CD8-positive, alpha-beta memory T cell (primary cell): ENCODE results near the gene CAMSAP2. TPM values are rescaled to one million over a fixed set of nuclear protein-coding genes. Genes with fewer than 3 reads are reported as not detected.

Source experiments
- CTCF ChIA-PET: fragments of 350-600 bp; sonication (Branson Sonifier 250); formaldehyde crosslinking; loops from one replicate; lab custom pipeline; 2021; ENCODE audit warnings: antibody characterized with exemption; lab: Charles Lee
- POLR2A ChIA-PET: fragments of 350-600 bp; sonication (Branson Sonifier 250); formaldehyde crosslinking; loops from one replicate; lab custom pipeline; 2021; ENCODE audit warnings: antibody characterized with exemption; lab: Charles Lee
- DNase-seq, 5 donors: peaks; one replicate each; pipeline versions ENCODE4 v3.0.0 to v3.0.0-alpha.2; 2020 to 2022; ENCODE audit warnings: mixed read lengths in 1 of 5
- H3K27ac ChIP-seq: one replicate; pipeline ENCODE4 v1.7.0; 2013; ENCODE audit warnings: low read depth, mild to moderate bottlenecking, low read length, moderate library complexity
- H3K27me3 ChIP-seq: 2 replicates; pipeline ENCODE4 v1.7.0; 2013; ENCODE audit warnings: low read length, mild to moderate bottlenecking; ENCODE audit not compliant: insufficient read depth, poor library complexity, severe bottlenecking
- H3K36me3 ChIP-seq: 2 replicates; pipeline ENCODE4 v1.7.0; 2013; ENCODE audit warnings: mild to moderate bottlenecking, low read length, moderate library complexity; ENCODE audit not compliant: insufficient read depth
- H3K4me1 ChIP-seq: 2 replicates; pipeline ENCODE4 v1.7.0; 2013; ENCODE audit warnings: mild to moderate bottlenecking, low read length, moderate library complexity; ENCODE audit not compliant: insufficient read depth
- H3K4me3 ChIP-seq: 2 replicates; pipeline ENCODE4 v1.7.0; 2013; ENCODE audit warnings: mild to moderate bottlenecking, low read length
- H3K9me3 ChIP-seq: 2 replicates; pipeline ENCODE4 v1.7.0; 2013; ENCODE audit warnings: mild to moderate bottlenecking, low read length
- H3K27ac Mint-ChIP-seq, 8 donors: one replicate each; pipeline ENCODE4 v1.8.0; 2020 to 2021; ENCODE audit warnings: mixed read lengths in 8 of 8, mild to moderate bottlenecking in 6 of 8, inconsistent platforms in 3 of 8, moderate library complexity in 3 of 8
- H3K27me3 Mint-ChIP-seq, 2 donors: one replicate each; pipeline ENCODE4 v1.8.0; 2020 to 2021; ENCODE audit warnings: mixed read lengths in 2 of 2, mild to moderate bottlenecking in 1 of 2, moderate library complexity in 1 of 2
- H3K36me3 Mint-ChIP-seq, 3 donors: one replicate each; pipeline ENCODE4 v1.8.0; 2020 to 2021; ENCODE audit warnings: mixed read lengths in 3 of 3, inconsistent platforms in 1 of 3, mild to moderate bottlenecking in 1 of 3
- H3K4me1 Mint-ChIP-seq, 3 donors: one replicate each; pipeline ENCODE4 v1.8.0; 2020 to 2021; ENCODE audit warnings: mixed read lengths in 3 of 3, inconsistent platforms in 1 of 3, mild to moderate bottlenecking in 1 of 3
- H3K4me3 Mint-ChIP-seq, 7 donors: one replicate each; pipeline ENCODE4 v1.8.0; 2020 to 2021; ENCODE audit warnings: mixed read lengths in 7 of 7, mild to moderate bottlenecking in 6 of 7, moderate library complexity in 4 of 7, inconsistent platforms in 2 of 7
- H3K9me3 Mint-ChIP-seq, 5 donors: one replicate each; pipeline ENCODE4 v1.8.0; 2020 to 2022; ENCODE audit warnings: mixed read lengths in 5 of 5, mild to moderate bottlenecking in 3 of 5, moderate library complexity in 2 of 5, inconsistent platforms in 1 of 5
- polyA plus RNA-seq: library from polyadenylated mRNA; unstranded; fragments of 300-500 nt; fragmentation: Illumina TruSeq; gene quantifications from one replicate; pipeline ENCODE4 v1.2.3, GENCODE V29; 2021
- total RNA-seq, 2 experiments: library from RNA; stranded (reverse); gene quantifications; one replicate each; pipeline ENCODE4 v1.2.3, GENCODE V29; 2021

The CAMSAP2 gene
- total and polyA plus RNA-seq, 3 experiments from 2014 or later = 0.35 to 3.1 (median 2.7) TPM

- no peak for DNase-seq
- H3K4me1 ChIP-seq = peaks cover 29% of the 10 kb centered on the region
- Mint-ChIP-seq H3K9me3 (no peaks in the 10 kb centered on the region), H3K4me3 (no peak overlapping the region), H3K27ac (no peak overlapping the region), H3K4me1 (peaks cover 61 to 70% (median 67%) of the 10 kb centered on the region in 3 donors), H3K27me3 (no peaks in the 10 kb centered on the region), H3K36me3 (no peaks in the 10 kb centered on the region)
- no peaks in the 10 kb centered on the region for H3K9me3 ChIP-seq
- CTCF ChIA-PET = interaction anchor here (0.8 to 1.1 kb wide), 2 partner anchors 24 to 244 kb away, joined by 3 read pairs; no protein-coding TSS in a partner anchor
- no peaks in the 10 kb centered on the region for H3K27me3 ChIP-seq
- no peak overlapping the region for H3K4me3 ChIP-seq
- H3K27ac ChIP-seq = no peak overlapping the region
- H3K36me3 ChIP-seq = no peaks in the 10 kb centered on the region
- POLR2A ChIA-PET = no interaction called here
Observed at GRCh38 chr1:200866116-200866515, 127.4 kb downstream of the CAMSAP2 start.

DNA sequence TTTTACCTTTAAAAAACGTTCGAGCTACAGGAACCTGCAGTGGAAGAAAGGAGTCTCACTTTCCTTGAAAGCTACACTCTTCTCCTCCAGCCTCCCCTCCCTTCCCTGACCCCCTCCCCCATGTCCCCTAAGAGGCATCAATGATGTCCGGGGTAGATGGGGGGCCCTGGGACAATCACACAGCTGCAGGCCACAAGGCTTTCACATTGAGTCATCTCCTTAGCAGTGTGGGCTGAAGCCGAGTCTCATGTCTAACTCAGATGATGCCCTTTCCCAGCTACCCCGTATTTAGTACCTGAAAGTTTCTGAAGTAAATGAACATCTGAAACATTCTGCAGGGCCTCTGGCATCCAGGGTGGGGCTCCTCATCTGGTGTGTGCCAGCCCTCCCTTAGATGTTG is 127.8 kb downstream of the CAMSAP2 start:
- Mint-ChIP-seq H3K4me3 (peak overlapping the region in 1 of 7 donors; percentile 15), H3K4me1 (peaks cover 65 to 74% (median 71%) of the 10 kb centered on the region in 3 donors), H3K9me3 (no peaks in the 10 kb centered on the region), H3K27me3 (no peaks in the 10 kb centered on the region), H3K27ac (peak overlapping the region in 2 of 8 donors; percentile 17 to 19), H3K36me3 (no peaks in the 10 kb centered on the region)
- ChIA-PET CTCF (interaction anchor here (0.8 to 1.1 kb wide), 2 partner anchors 24 to 244 kb away, joined by 3 read pairs; no protein-coding TSS in a partner anchor), POLR2A (no interaction called here)
- H3K4me1 ChIP-seq = peaks cover 32% of the 10 kb centered on the region
- no peaks in the 10 kb centered on the region for H3K9me3 ChIP-seq
- H3K27me3 ChIP-seq = no peaks in the 10 kb centered on the region
- H3K27ac ChIP-seq = no peak overlapping the region
- H3K4me3 ChIP-seq = no peak overlapping the region
- no peak for DNase-seq
- H3K36me3 ChIP-seq = no peaks in the 10 kb centered on the region

DNA sequence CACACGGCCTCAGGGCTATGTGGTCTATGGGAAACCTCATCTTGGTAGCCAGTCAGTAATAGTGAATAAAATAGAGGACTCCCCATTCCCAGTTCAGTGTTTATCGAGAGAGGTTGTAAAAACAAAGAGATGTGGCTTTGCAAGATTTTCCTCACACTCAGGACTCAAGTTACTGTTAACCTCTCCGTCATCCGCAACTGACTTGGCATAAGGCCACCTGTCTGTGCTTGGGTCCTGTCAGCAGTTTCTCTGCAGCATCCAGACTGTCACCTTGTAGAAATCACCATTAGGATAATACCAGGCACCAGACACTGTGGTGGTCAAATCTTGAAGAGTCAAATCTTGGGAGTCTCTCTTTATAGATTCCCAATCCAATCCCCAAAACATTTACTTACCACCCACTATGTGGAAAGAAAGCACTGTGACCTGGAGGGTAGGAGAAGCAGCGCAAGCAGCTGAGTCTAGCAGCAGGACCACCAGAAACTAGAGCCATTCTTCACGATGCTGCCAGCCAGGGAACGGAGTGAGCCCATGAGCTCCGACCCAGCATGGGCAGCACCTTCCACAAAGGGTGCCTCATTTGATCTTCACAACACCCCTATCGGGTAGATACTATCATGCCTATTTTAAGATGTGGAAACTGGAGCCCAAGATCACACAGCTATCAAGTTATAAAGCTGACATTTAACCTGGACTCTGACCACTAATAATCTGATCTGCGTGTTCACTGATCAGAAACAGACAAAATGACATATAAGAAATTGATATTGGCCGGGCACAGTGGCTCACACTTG is 128.5 kb downstream of the CAMSAP2 start:
- Histone ChIP-seq H3K9me3 (no peaks in the 10 kb centered on the region), H3K4me3 (no peak overlapping the region), H3K27ac (no peak overlapping the region), H3K4me1 (peaks cover 27% of the 10 kb centered on the region), H3K27me3 (no peaks in the 10 kb centered on the region), H3K36me3 (no peaks in the 10 kb centered on the region)
- CTCF ChIA-PET = interaction anchor here (0.8 kb wide), 1 partner anchor 245 kb away, joined by 3 read pairs; no protein-coding TSS in a partner anchor
- peak overlapping the region in 6 of 8 donors; percentile 4 to 57 (median 34) for H3K27ac Mint-ChIP-seq
- DNase-seq = no peak
- H3K36me3 Mint-ChIP-seq = no peaks in the 10 kb centered on the region
- H3K4me1 Mint-ChIP-seq = peaks cover 68 to 76% (median 73%) of the 10 kb centered on the region in 3 donors
- H3K27me3 Mint-ChIP-seq = no peaks in the 10 kb centered on the region
- peak overlapping the region in 4 of 7 donors; percentile 29 to 83 (median 36) for H3K4me3 Mint-ChIP-seq
- no peaks in the 10 kb centered on the region for H3K9me3 Mint-ChIP-seq
- POLR2A ChIA-PET = no interaction called here

DNA sequence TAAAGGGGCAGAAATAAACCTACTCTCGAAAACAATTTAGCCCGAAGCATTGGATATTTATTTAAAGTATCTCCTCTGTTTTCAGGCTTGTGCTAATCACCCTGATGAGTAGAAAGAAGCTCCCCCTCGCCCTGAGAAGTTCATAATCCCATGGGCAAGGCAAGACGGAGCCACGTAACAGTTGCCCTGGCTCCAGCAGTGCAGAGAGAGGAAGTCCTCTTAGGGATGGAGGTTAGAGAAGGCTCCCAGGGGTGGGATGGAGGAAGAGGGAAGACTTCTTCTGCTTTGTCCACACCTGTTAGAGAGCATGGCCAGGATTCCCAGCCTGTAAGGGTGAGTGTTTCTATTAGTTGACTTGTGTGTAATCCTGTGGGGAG is 130.7 kb downstream of the CAMSAP2 start:
- no peak for DNase-seq
- Histone ChIP-seq H3K27me3 (peaks cover 3% of the 10 kb centered on the region), H3K4me3 (no peak overlapping the region), H3K27ac (no peak overlapping the region), H3K36me3 (no peaks in the 10 kb centered on the region), H3K4me1 (peaks cover 19% of the 10 kb centered on the region), H3K9me3 (no peaks in the 10 kb centered on the region)
- Mint-ChIP-seq H3K36me3 (no peaks in the 10 kb centered on the region), H3K9me3 (no peaks in the 10 kb centered on the region), H3K4me3 (peak overlapping the region in 6 of 7 donors; percentile 59 to 90 (median 77)), H3K4me1 (peaks cover 62 to 68% (median 66%) of the 10 kb centered on the region in 3 donors), H3K27ac (peak overlapping the region; percentile 42 to 97 (median 92)), H3K27me3 (peaks cover 3 to 5% of the 10 kb centered on the region in 2 donors)
- ChIA-PET CTCF (no interaction called here), POLR2A (interaction anchor here (1.6 kb wide), 1 partner anchor 19 kb away, joined by 8 read pairs; no protein-coding TSS in a partner anchor)

- Histone ChIP-seq H3K9me3 (no peaks in the 10 kb centered on the region), H3K4me1 (peaks cover 19% of the 10 kb centered on the region), H3K27me3 (peaks cover 5% of the 10 kb centered on the region), H3K27ac (no peak overlapping the region), H3K36me3 (no peaks in the 10 kb centered on the region), H3K4me3 (no peak overlapping the region)
- CTCF ChIA-PET = no interaction called here
- peaks cover 64 to 72% (median 69%) of the 10 kb centered on the region in 3 donors for H3K4me1 Mint-ChIP-seq
- H3K27me3 Mint-ChIP-seq = peaks cover 8 to 9% of the 10 kb centered on the region in 2 donors
- peak in 3 of 5 donors; percentile 37 to 59 (median 42) for DNase-seq
- H3K4me3 Mint-ChIP-seq = peak overlapping the region; percentile 23 to 90 (median 75)
- POLR2A ChIA-PET = interaction anchor here (1.6 kb wide), 1 partner anchor 18 kb away, joined by 8 read pairs; no protein-coding TSS in a partner anchor
- no peaks in the 10 kb centered on the region for H3K9me3 Mint-ChIP-seq
- no peaks in the 10 kb centered on the region for H3K36me3 Mint-ChIP-seq
- H3K27ac Mint-ChIP-seq = peak overlapping the region; percentile 42 to 97 (median 92)
Observed at GRCh38 chr1:200869753-200870391, 131.2 kb downstream of the CAMSAP2 start.

GRCh38 chr1:200872446-200873115 is 133.9 kb downstream of the CAMSAP2 start, which contains the start of gene GPR25:
Gene GPR25, plus strand, starts transcription at chr1:200872981. Its CDS starts 57 bp downstream, at chr1:200873038.
- peaks cover 14 to 17% of the 10 kb centered on the region in 2 donors for H3K27me3 Mint-ChIP-seq
- peaks cover 28% of the 10 kb centered on the region for H3K4me1 ChIP-seq
- DNase-seq = no peak
- peak within 1 kb of the TSS; percentile 9 to 83 (median 65) for H3K4me3 Mint-ChIP-seq
- H3K9me3 ChIP-seq = no peaks in the 10 kb centered on the region
- no peaks in the 10 kb centered on the region for H3K36me3 ChIP-seq
- peaks cover 54 to 64% (median 60%) of the 10 kb centered on the region in 3 donors for H3K4me1 Mint-ChIP-seq
- CTCF ChIA-PET = no interaction called here
- H3K9me3 Mint-ChIP-seq = no peaks in the 10 kb centered on the region
- no peak within 1 kb of the TSS for H3K27ac ChIP-seq
- POLR2A ChIA-PET = no interaction called here
- peak within 1 kb of the TSS in 7 of 8 donors; percentile 33 to 96 (median 91) for H3K27ac Mint-ChIP-seq
- H3K36me3 Mint-ChIP-seq = no peaks in the 10 kb centered on the region
- no peak within 1 kb of the TSS for H3K4me3 ChIP-seq
- peaks cover 9% of the 10 kb centered on the region for H3K27me3 ChIP-seq

GRCh38 chr1:200873116-200873670 is 134.5 kb downstream of the CAMSAP2 start:
- Histone ChIP-seq H3K36me3 (no peaks in the 10 kb centered on the region), H3K4me1 (peaks cover 34% of the 10 kb centered on the region), H3K9me3 (no peaks in the 10 kb centered on the region), H3K27ac (no peak overlapping the region), H3K27me3 (peaks cover 9% of the 10 kb centered on the region), H3K4me3 (no peak overlapping the region)
- Mint-ChIP-seq H3K27ac (no peak overlapping the region), H3K4me3 (peak overlapping the region in 5 of 7 donors; percentile 45 to 74 (median 65)), H3K9me3 (no peaks in the 10 kb centered on the region), H3K36me3 (no peaks in the 10 kb centered on the region), H3K27me3 (peaks cover 14 to 17% of the 10 kb centered on the region in 2 donors), H3K4me1 (peaks cover 59 to 67% (median 64%) of the 10 kb centered on the region in 3 donors)
- no peak for DNase-seq
- ChIA-PET POLR2A (no interaction called here), CTCF (interaction anchor here (1.6 kb wide), 1 partner anchor 15 kb away, joined by 6 read pairs; no protein-coding TSS in a partner anchor)
